GM12878 (cell line): ENCODE results near the gene GRK2. TPM values are rescaled to one million over a fixed set of nuclear protein-coding genes. Genes with fewer than 3 reads are reported as not detected.
A peak's percentile ranks its signal among the peaks of the same experiment; 100 is the strongest.

Experiments
- ATAC-seq: fragments of 200-7000 bp; cut with Tn5 transposase; 3 replicates; pipeline ENCODE4 v1.9.1; 2020; ENCODE audit warnings: mild to moderate bottlenecking, moderate library complexity
- BruUV-seq: library from RNA; stranded (reverse); fragments of 400-500 nt; replicated peaks from 2 replicates; lab custom pipeline; 2021; lab: Mats Ljungman, UMichigan
- CTCF ChIA-PET: fragments of 300-600 bp; sonication (Branson Sonifier 250); formaldehyde crosslinking; extraction: SDS; loops from one replicate; lab custom pipeline; 2021; ENCODE audit warnings: inconsistent platforms; lab: Yijun Ruan, JAX
- POLR2A ChIA-PET: fragments of 350-600 bp; formaldehyde crosslinking; extraction: SDS; loops from one replicate; lab custom pipeline; 2021; ENCODE audit warnings: inconsistent platforms; lab: Charles Lee
- RAD21 ChIA-PET: fragments of 300-600 bp; sonication (Branson Sonifier 250); formaldehyde crosslinking; loops from one replicate; lab custom pipeline; 2023; ENCODE audit warnings: antibody characterized with exemption; ENCODE audit not compliant: unreplicated experiment; lab: Charles Lee
- SMC1A ChIA-PET: fragments of 300-600 bp; sonication (Branson Sonifier 250); formaldehyde crosslinking; loops from one replicate; lab custom pipeline; 2023; ENCODE audit not compliant: unreplicated experiment, uncharacterized antibody; lab: Charles Lee
- DNase-seq: peaks from one replicate; pipeline ENCODE4 v3.0.0-alpha.2; 2011; ENCODE audit warnings: low read depth, low spot score
- FAIRE-seq: peaks from 3 replicates; lab custom pipeline; 2011; peaks lifted over from hg19 to GRCh38; lab: Jason Lieb, UNC
- H2AFZ ChIP-seq: 2 replicates; pipeline ENCODE4 v1.6.0; 2011; ENCODE audit warnings: low read depth, low read length, control low read depth; ENCODE audit not compliant: control insufficient read depth
- H3K27ac ChIP-seq: 2 replicates; pipeline ENCODE4 v1.5.1; 2011; ENCODE audit warnings: control low read depth; ENCODE audit not compliant: control insufficient read depth, insufficient read depth
- H3K27me3 ChIP-seq, 2 experiments: replicated peaks in 1 of 2; 2 replicates each; pipeline versions ENCODE4 v1.6.0 to v1.6.1; 2011; ENCODE audit warnings: low read length in 1 of 2; ENCODE audit not compliant: control insufficient read depth in 2 of 2, insufficient read depth in 2 of 2
- H3K36me3 ChIP-seq, 2 experiments: 2 replicates each; pipeline ENCODE4 v1.5.1; 2011; ENCODE audit warnings: low read length in 1 of 2; ENCODE audit not compliant: control insufficient read depth in 2 of 2, insufficient read depth in 2 of 2
- H3K4me1 ChIP-seq: 2 replicates; pipeline ENCODE4 v1.6.1; 2011; ENCODE audit warnings: mild to moderate bottlenecking, low read length, moderate library complexity, mixed read lengths; ENCODE audit not compliant: control insufficient read depth, insufficient read depth
- H3K4me2 ChIP-seq: 2 replicates; pipeline ENCODE4 v1.6.0; 2011; ENCODE audit warnings: control low read depth; ENCODE audit not compliant: control insufficient read depth, insufficient read depth
- H3K4me3 ChIP-seq: fragments of 200-600 bp; sonication (generic); 2 replicates; pipeline ENCODE4 v1.5.1; 2016
- H3K79me2 ChIP-seq: 2 replicates; pipeline ENCODE4 v1.6.0; 2011; ENCODE audit warnings: low read length; ENCODE audit not compliant: control insufficient read depth, insufficient read depth
- H3K9ac ChIP-seq: 2 replicates; pipeline ENCODE4 v1.8.0; 2011; ENCODE audit warnings: low read length, control low read depth, mixed read lengths; ENCODE audit not compliant: control insufficient read depth, insufficient read depth
- H3K9me3 ChIP-seq: replicated peaks from 3 replicates; pipeline ENCODE4 v1.5.1; 2011; ENCODE audit warnings: mild to moderate bottlenecking, low read length; ENCODE audit not compliant: control insufficient read depth, insufficient read depth
- H4K20me1 ChIP-seq: 2 replicates; pipeline ENCODE4 v1.6.0; 2011; ENCODE audit not compliant: control insufficient read depth, insufficient read depth
- BCL3 ChIP-seq: IDR thresholded peaks from 2 replicates; pipeline ENCODE4 v1.6.1; 2011; ENCODE audit warnings: borderline replicate concordance, low read depth, mild to moderate bottlenecking, moderate library complexity, low read length; ENCODE audit not compliant: insufficient read depth, poor library complexity, severe bottlenecking
- MTA3 ChIP-seq: IDR thresholded peaks from 2 replicates; pipeline ENCODE4 v1.6.1; 2012; ENCODE audit warnings: low read length, inconsistent platforms, borderline replicate concordance
- ZBED1 ChIP-seq: IDR thresholded peaks from 2 replicates; pipeline ENCODE4 v1.6.1; 2016; ENCODE audit warnings: borderline replicate concordance
- WGBS: methylation state at CpG from one replicate; pipeline ENCODE4 v1.1.6; 2016; ENCODE audit warnings: low lambda C conversion rate; ENCODE audit not compliant: insufficient replicate concordance, insufficient coverage; ENCODE audit errors: missing lambda C conversion rate; 5-methylcytosine and 5-hydroxymethylcytosine counted together
- in situ Hi-C: fragments of 300-500 bp; cut with MboI; formaldehyde crosslinking; loops from 9 replicates; pipeline ENCODE4 v1.14.3; 2018; ENCODE audit warnings: mixed read lengths
- intact Hi-C: fragments of 100-400 bp; cut with micrococcal nuclease; formaldehyde crosslinking; loops from one replicate; pipeline ENCODE4 v1.14.2; 2022; ENCODE audit not compliant: unreplicated experiment
- polyA plus RNA-seq, 11 experiments: library from polyadenylated mRNA; depleted of rRNA in 4 of 11; unstranded in 6 of 11; stranded (reverse) in 5 of 11; fragments of >200 nt; fragmentation: Nextera tagmentation in 4 of 11; fragmentation: Illumina TruSeq in 1 of 11; extraction: Ambion mirVana in 4 of 11; extraction: Trizol in 1 of 11; gene quantifications; 1 replicate in 1 of 11; 2 replicates in 10 of 11; pipeline versions ENCODE4 v1.2.1 to v1.2.3, GENCODE V29; 2011 to 2016; ENCODE audit warnings: inconsistent platforms in 2 of 11, missing spikeins in 2 of 11, low read depth in 1 of 11
- total RNA-seq, 4 experiments: library from RNA; depleted of rRNA in 3 of 4; stranded (reverse); fragments of >200 nt in 3 of 4; fragmentation: Illumina TruSeq in 1 of 4; extraction: Trizol in 1 of 4; gene quantifications; 2 replicates each; pipeline versions ENCODE4 v1.2.1 to v1.2.3, GENCODE V29; 2013 to 2021

GRK2 gene
- total and polyA plus RNA-seq, 10 of the 15 experiments (the other 5 are each of a cell fraction or from before 2014, with no cell fraction given), result 1.0 to 160 (median 66.1) TPM

GRCh38 chr11:67247946-67248550 lies 18.2 kb upstream of the GRK2 start:
- H3K4me1 ChIP-seq, result peaks cover 5% of the 10 kb centered on the region
- H3K79me2 ChIP-seq, result peaks cover 22% of the 10 kb centered on the region
- no peak overlapping the region for H3K9ac ChIP-seq
- peaks cover 46 to 70% of the 10 kb centered on the region in 2 experiments for H3K36me3 ChIP-seq
- H3K4me3 ChIP-seq, result no peak overlapping the region
- H3K9me3 ChIP-seq, result no peaks in the 10 kb centered on the region
- no peak overlapping the region for H2AFZ ChIP-seq
- BruUV-seq, result no TSS peak
- ChIA-PET RAD21 (interaction anchor here (0.6 kb wide), 1 partner anchor 76 kb away, joined by 3 read pairs; no protein-coding TSS in a partner anchor), POLR2A (no interaction called here), SMC1A (no interaction called here), CTCF (no interaction called here)
- in situ Hi-C loops, result no loop called here
- FAIRE-seq (no peak), ATAC-seq (no peak), DNase-seq (no peak)
- intact Hi-C loops, result loop anchor here (10.0 kb wide), 1 partner anchor 163 kb away; no protein-coding TSS in a partner anchor
- WGBS, result 86% methylated on average over 5 of the region's 5 CpGs
- no peak for TF ChIP-seq ZBED1
- H3K27me3 ChIP-seq, result no peaks in the 10 kb centered on the region
- H4K20me1 ChIP-seq, result peaks cover 7% of the 10 kb centered on the region
- no peak overlapping the region for H3K27ac ChIP-seq
- H3K4me2 ChIP-seq, result no peak overlapping the region

GRCh38 chr11:67248653-67249052 lies 17.6 kb upstream of the GRK2 start:
- H3K36me3 ChIP-seq, result peaks cover 50 to 71% of the 10 kb centered on the region in 2 experiments
- no peak overlapping the region for H3K27ac ChIP-seq
- no peak for TF ChIP-seq MTA3
- peak; percentile 48 for TF ChIP-seq BCL3
- TF ChIP-seq, all 136 proteins: peak for 1
- DNase-seq (no peak), FAIRE-seq (no peak), ATAC-seq (no peak)
- no peak overlapping the region for H3K4me2 ChIP-seq
- BruUV-seq, result no TSS peak
- ChIA-PET POLR2A (no interaction called here), SMC1A (no interaction called here), CTCF (no interaction called here), RAD21 (interaction anchor here (0.6 kb wide), 1 partner anchor 76 kb away, joined by 3 read pairs; no protein-coding TSS in a partner anchor)
- intact Hi-C loops (loop anchor here (10.0 kb wide), 1 partner anchor 164 kb away; no protein-coding TSS in a partner anchor), in situ Hi-C loops (no loop called here)
- no peaks in the 10 kb centered on the region for H3K27me3 ChIP-seq
- H3K9ac ChIP-seq, result no peak overlapping the region
- peaks cover 16% of the 10 kb centered on the region for H3K79me2 ChIP-seq
- no peak overlapping the region for H2AFZ ChIP-seq
- peaks cover 7% of the 10 kb centered on the region for H4K20me1 ChIP-seq
- H3K4me1 ChIP-seq, result no peaks in the 10 kb centered on the region
- H3K4me3 ChIP-seq, result no peak overlapping the region
- H3K9me3 ChIP-seq, result no peaks in the 10 kb centered on the region
